CD4-positive, alpha-beta T cell treated with Interleukin-4 for 1 hour (primary cell): Measurements from ENCODE around the gene TIPRL.
"Not testable (repeated sequence)": the region's sequence is repeated elsewhere in the genome, so short reads cannot be mapped to it uniquely, and the experiment has no call there.

Source experiments
- DNase-seq, 2 donors: peaks; one replicate each; pipeline ENCODE4 v3.0.0-alpha.2; 2020 to 2022

TIPRL gene

GRCh38 chr1:168159979-168160378 is 18.8 kb upstream of the TIPRL start:
- no peak for DNase-seq

- no peak for DNase-seq
Observed at GRCh38 chr1:168161459-168161858, 17.3 kb upstream of the TIPRL start.

GRCh38 chr1:168163670-168164069 is 15.1 kb upstream of the TIPRL start:
- peak in 1 of 2 donors; percentile 13 for DNase-seq

GRCh38 chr1:168164771-168165170 is 14.0 kb upstream of the TIPRL start:
- no peak for DNase-seq

GRCh38 chr1:168167806-168168205 is 11.0 kb upstream of the TIPRL start:
- DNase-seq = no peak

GRCh38 chr1:168170564-168171508 is 7.9 kb upstream of the TIPRL start:
- no peak for DNase-seq

GRCh38 chr1:168172250-168172915 is 6.4 kb upstream of the TIPRL start:
- DNase-seq = no peak

GRCh38 chr1:168178227-168178637 is 530 bp upstream of the TIPRL start:
- no peak for DNase-seq

- DNase-seq = no peak
Observed at GRCh38 chr1:168179438-168180147, 831 bp downstream of the TIPRL start.

- DNase-seq = peak in 1 of 2 donors; percentile 6
Observed at GRCh38 chr1:168180148-168180524, 1.4 kb downstream of the TIPRL start.

- not testable (repeated sequence) for DNase-seq
Observed at GRCh38 chr1:168181063-168181720, 2.4 kb downstream of the TIPRL start.

GRCh38 chr1:168187177-168187576 is 8.4 kb downstream of the TIPRL start:
- DNase-seq = no peak

- DNase-seq = no peak
Observed at GRCh38 chr1:168190403-168190802, 11.6 kb downstream of the TIPRL start.

GRCh38 chr1:168195199-168196135 is 16.7 kb downstream of the TIPRL start:
- DNase-seq = no peak

- DNase-seq = no peak
Observed at GRCh38 chr1:168199056-168199455, 20.3 kb downstream of the TIPRL start.

- DNase-seq = no peak
Observed at GRCh38 chr1:168202941-168203654, 24.3 kb downstream of the TIPRL start.

- DNase-seq = no peak
Observed at GRCh38 chr1:168206111-168206510, 27.3 kb downstream of the TIPRL start.

GRCh38 chr1:168207673-168208072 is 28.9 kb downstream of the TIPRL start:
- DNase-seq = not testable (repeated sequence)

- no peak for DNase-seq
Observed at GRCh38 chr1:168210312-168210711, 31.6 kb downstream of the TIPRL start.

GRCh38 chr1:168213349-168213748 is 34.6 kb downstream of the TIPRL start:
- DNase-seq = no peak

- DNase-seq = no peak
Observed at GRCh38 chr1:168216171-168216570, 37.4 kb downstream of the TIPRL start.
